ENCODE measurements around the gene IL1R1. TPM values are rescaled to one million over a fixed set of nuclear protein-coding genes. Genes with fewer than 3 reads are reported as not detected.

The IL1R1 gene
- total and polyA plus RNA-seq, 8 donors, result 17.5 to 109 (median 51.3) TPM

DNA sequence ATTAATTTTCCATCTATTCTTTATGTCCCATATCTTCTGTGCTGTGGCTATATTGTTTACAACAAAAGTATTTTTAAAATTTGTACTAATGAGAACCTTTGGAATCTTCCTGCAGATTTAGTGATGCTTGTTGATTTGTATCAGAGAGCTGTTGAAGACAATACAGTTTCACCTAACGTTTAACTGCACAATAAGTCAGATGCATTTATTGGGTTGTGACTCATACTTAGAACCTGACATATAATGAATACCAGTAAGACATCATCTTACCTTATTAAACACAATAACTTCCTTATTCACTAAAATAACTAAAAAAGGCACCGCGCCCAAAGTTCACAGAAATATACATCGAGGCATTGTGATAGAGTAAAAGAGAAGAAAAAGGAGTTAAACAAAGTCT is 43.8 kb upstream of the IL1R1 start:
- Histone ChIP-seq H3K4me3 (no peak overlapping the region), H3K4me1 (peaks cover 0 to 37% (median 22%) of the 10 kb centered on the region in 4 donors)

DNA sequence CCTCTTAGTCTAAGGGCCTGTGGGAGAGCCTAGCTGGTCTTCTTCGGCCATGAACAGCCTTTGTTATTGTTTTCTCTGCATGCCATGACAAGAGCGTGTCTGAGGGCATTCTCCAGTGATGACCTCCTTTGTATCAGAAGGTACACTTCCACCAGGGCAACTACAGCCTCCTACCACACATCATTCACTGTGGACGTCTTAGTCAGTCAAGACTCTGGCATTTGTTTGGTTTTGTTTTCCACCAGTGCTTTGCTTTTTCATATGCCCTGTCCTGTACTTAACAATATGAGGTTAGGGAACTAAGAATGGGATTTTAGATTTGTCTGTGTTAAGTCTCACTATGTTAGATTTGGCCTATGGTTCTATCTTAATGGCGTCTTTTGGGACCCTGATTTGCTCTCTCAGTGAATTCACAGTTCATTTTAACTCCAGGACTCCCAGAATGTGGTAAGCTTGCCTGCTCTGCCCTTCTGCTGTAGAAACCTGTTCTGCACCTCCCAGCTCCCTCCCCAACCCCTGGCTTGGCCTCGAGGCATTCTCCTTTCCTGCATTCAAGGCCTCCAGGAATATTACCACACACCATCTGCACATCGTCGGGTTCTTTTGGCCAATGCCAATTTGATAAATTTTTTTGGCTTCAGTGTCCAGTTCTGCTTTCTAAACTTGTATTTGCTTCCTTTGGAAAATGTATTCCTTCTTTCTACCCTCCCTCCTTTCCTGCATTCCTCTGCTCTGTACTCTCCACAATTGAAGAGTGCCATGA is 42.8 kb upstream of the IL1R1 start:
- Histone ChIP-seq H3K4me3 (no peak overlapping the region), H3K4me1 (peaks cover 4 to 47% (median 27%) of the 10 kb centered on the region in 4 donors), H3K27ac (peak overlapping the region in 3 of 5 donors; percentile 64 to 86 (median 78)), H3K27me3 (no peaks in the 10 kb centered on the region), H3K36me3 (no peaks in the 10 kb centered on the region), H3K9me3 (no peaks in the 10 kb centered on the region)
- 62 to 76% (median 69%) methylated on average over 7 of the region's 7 CpGs for WGBS, 5 donors
- intact Hi-C loops (cut with DNase I; ENCODE audit: low total_unique reads), result no loop called here
- no peak for DNase-seq
- TF ChIP-seq POLR2AphosphoS5 (IDR thresholded peaks at IDR 0.05), result peak in 2 of 3 donors; percentile 29 to 54
- TF ChIP-seq, protein P1, sequence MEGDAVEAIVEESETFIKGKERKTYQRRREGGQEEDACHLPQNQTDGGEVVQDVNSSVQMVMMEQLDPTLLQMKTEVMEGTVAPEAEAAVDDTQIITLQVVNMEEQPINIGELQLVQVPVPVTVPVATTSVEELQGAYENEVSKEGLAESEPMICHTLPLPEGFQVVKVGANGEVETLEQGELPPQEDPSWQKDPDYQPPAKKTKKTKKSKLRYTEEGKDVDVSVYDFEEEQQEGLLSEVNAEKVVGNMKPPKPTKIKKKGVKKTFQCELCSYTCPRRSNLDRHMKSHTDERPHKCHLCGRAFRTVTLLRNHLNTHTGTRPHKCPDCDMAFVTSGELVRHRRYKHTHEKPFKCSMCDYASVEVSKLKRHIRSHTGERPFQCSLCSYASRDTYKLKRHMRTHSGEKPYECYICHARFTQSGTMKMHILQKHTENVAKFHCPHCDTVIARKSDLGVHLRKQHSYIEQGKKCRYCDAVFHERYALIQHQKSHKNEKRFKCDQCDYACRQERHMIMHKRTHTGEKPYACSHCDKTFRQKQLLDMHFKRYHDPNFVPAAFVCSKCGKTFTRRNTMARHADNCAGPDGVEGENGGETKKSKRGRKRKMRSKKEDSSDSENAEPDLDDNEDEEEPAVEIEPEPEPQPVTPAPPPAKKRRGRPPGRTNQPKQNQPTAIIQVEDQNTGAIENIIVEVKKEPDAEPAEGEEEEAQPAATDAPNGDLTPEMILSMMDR (IDR thresholded peaks at IDR 0.05), result no peak
- no peak for TF ChIP-seq EP300 (IDR thresholded peaks at IDR 0.05)
- no peak for TF ChIP-seq POLR2A (IDR thresholded peaks at IDR 0.05)

More for the DNA sequence above, 43.8 kb upstream of the IL1R1 start:
- no peak for TF ChIP-seq EP300 (IDR thresholded peaks at IDR 0.05)
- TF ChIP-seq POLR2A (IDR thresholded peaks at IDR 0.05), result no peak
- TF ChIP-seq, protein P1 (IDR thresholded peaks at IDR 0.05), result no peak
- no peak for TF ChIP-seq POLR2AphosphoS5 (IDR thresholded peaks at IDR 0.05)
- Histone ChIP-seq H3K36me3 (no peaks in the 10 kb centered on the region), H3K27me3 (no peaks in the 10 kb centered on the region), H3K9me3 (no peaks in the 10 kb centered on the region), H3K27ac (no peak overlapping the region)
- WGBS, 5 donors, result 74 to 97% (median 91%) methylated on average over 4 of the region's 4 CpGs
- DNase-seq, result no peak
- intact Hi-C loops (cut with DNase I; ENCODE audit: low total_unique reads), result no loop called here

DNA sequence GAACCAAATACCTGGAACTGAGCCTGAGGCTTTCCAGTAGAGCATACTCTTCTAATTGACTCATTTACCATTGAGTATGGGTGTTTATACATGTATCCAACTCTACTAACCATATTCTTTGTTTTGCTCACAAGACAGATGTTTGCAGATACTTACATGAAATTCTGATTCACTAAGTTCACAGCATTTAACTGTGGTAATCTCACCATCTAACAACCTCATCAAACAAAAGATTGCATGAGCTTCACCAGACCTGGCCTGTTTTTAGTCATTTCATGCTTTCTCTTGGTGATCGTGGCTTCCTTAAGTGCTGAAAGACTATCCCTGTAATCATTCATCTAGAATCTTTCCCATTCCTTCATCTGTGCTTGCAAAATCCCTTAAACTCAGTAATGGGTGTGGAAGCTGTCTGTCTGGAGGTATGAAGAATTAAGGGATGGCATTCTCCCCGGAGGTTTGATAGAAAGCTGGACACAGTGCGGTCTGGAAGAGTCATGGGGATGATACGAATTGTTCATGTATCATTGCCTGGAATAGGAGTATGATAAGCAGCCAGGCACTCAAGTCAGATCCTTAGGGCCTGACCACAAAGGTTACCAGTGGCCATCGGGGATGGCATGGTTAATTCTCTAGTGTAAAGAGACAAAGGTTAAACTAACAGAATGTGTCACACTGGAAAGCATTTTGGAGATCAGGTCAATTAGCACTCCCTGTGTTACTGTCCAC is 42.0 kb upstream of the IL1R1 start:
- Histone ChIP-seq H3K4me1 (peaks cover 10 to 54% (median 31%) of the 10 kb centered on the region in 4 donors), H3K27me3 (no peaks in the 10 kb centered on the region), H3K36me3 (no peaks in the 10 kb centered on the region), H3K27ac (peak overlapping the region in 3 of 5 donors; percentile 64 to 86 (median 78)), H3K4me3 (no peak overlapping the region), H3K9me3 (no peaks in the 10 kb centered on the region)
- 61 to 71% (median 68%) methylated on average over 5 of the region's 5 CpGs for WGBS, 5 donors
- intact Hi-C loops (cut with DNase I; ENCODE audit: low total_unique reads), result no loop called here
- TF ChIP-seq, protein P1 (IDR thresholded peaks at IDR 0.05), result no peak
- no peak for TF ChIP-seq EP300 (IDR thresholded peaks at IDR 0.05)
- peak in 1 of 3 donors; percentile 62 for TF ChIP-seq POLR2AphosphoS5 (IDR thresholded peaks at IDR 0.05)
- DNase-seq, result no peak

DNA sequence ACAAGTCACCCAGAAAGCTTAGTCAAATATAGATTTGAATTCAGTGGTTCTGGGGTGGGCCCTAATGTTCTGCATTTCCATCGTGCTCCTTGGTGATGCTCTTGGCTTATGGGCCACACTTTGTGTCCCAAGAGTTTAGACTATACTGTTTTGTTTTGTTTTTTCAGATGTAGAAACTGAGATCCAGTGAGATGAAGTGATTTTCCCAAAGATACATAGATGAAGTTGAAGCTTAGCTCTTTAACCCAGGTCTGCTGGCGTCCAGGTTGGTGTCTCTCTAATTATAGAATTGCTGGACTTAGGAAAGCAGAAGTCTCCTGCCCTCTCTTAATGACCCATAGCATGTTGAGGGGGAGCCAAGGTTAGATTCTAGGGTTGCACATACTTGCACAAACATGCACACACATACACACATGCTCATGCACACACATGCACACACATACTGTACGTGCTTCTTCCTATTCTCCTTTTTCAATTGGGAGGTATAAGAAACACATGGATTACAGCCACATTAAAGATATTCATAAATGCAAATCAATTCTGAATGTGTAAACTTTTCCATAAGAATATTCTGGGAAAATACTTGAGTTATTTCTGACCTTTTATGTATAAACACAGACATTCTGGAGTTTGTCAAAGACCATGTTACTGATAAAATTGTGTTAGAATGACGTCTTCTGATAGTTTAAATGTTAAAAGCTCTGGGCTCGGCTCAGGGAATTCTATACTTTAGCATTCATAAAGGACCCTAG is 41.3 kb upstream of the IL1R1 start:
- Histone ChIP-seq H3K4me1 (peaks cover 4 to 60% (median 38%) of the 10 kb centered on the region in 4 donors), H3K4me3 (no peak overlapping the region), H3K27me3 (no peaks in the 10 kb centered on the region), H3K36me3 (no peaks in the 10 kb centered on the region), H3K27ac (peak overlapping the region in 4 of 5 donors; percentile 64 to 86 (median 72)), H3K9me3 (no peaks in the 10 kb centered on the region)
- intact Hi-C loops (cut with DNase I; ENCODE audit: low total_unique reads), result no loop called here
- 52 to 63% (median 56%) methylated on average over 5 of the region's 5 CpGs for WGBS, 5 donors
- no peak for DNase-seq
- TF ChIP-seq EP300 (IDR thresholded peaks at IDR 0.05) (no peak), POLR2A (IDR thresholded peaks at IDR 0.05) (no peak), POLR2AphosphoS5 (IDR thresholded peaks at IDR 0.05) (no peak)
- TF ChIP-seq, protein P1 (IDR thresholded peaks at IDR 0.05), result no peak

Measured in stomach (tissue), 9 donors.